Hepatocyte (in vitro differentiated cells): Measurements from ENCODE around the gene PHLDA1. TPM values are rescaled to one million over a fixed set of nuclear protein-coding genes. Genes with fewer than 3 reads are reported as not detected.

Experiments
- DNase-seq: peaks from one replicate; pipeline ENCODE4 v3.0.0-alpha.2; 2016; ENCODE audit warnings: low spot score
- H2AFZ ChIP-seq: fragments of 200-600 bp; sonication (generic); 2 replicates; pipeline ENCODE4 v1.6.0; 2016; ENCODE audit warnings: antibody characterized with exemption, mild to moderate bottlenecking
- H3K27ac ChIP-seq: fragments of 200-600 bp; sonication (generic); 2 replicates; pipeline ENCODE4 v1.5.1; 2016; ENCODE audit warnings: mild to moderate bottlenecking
- H3K27me3 ChIP-seq: fragments of 200-600 bp; sonication (generic); 2 replicates; pipeline ENCODE4 v1.6.1; 2016
- H3K36me3 ChIP-seq: fragments of 200-600 bp; sonication (generic); replicated peaks from 2 replicates; pipeline ENCODE4 v1.5.1; 2016; ENCODE audit warnings: low read depth; ENCODE audit not compliant: insufficient read depth
- H3K4me1 ChIP-seq: fragments of 200-600 bp; sonication (generic); 2 replicates; pipeline ENCODE4 v1.5.1; 2016; ENCODE audit warnings: mild to moderate bottlenecking, moderate library complexity; ENCODE audit not compliant: insufficient read depth
- H3K4me2 ChIP-seq: fragments of 200-600 bp; sonication (generic); 2 replicates; pipeline ENCODE4 v1.6.0; 2016
- H3K4me3 ChIP-seq: fragments of 200-600 bp; sonication (generic); 2 replicates; pipeline ENCODE4 v1.5.1; 2016; ENCODE audit warnings: mild to moderate bottlenecking
- H3K79me2 ChIP-seq: fragments of 200-600 bp; sonication (generic); 2 replicates; pipeline ENCODE4 v1.6.0; 2017; ENCODE audit warnings: mild to moderate bottlenecking
- H3K9me2 ChIP-seq: fragments of 200-600 bp; sonication (generic); replicated peaks from 2 replicates; pipeline ENCODE4 v1.6.0; 2017; ENCODE audit warnings: mild to moderate bottlenecking; ENCODE audit not compliant: insufficient read depth
- H3K9me3 ChIP-seq: fragments of 200-600 bp; sonication (generic); 2 replicates; pipeline ENCODE4 v1.5.1; 2016; ENCODE audit warnings: low read depth, mild to moderate bottlenecking
- H4K20me1 ChIP-seq: fragments of 200-600 bp; sonication (generic); 2 replicates; pipeline ENCODE4 v1.6.0; 2016; ENCODE audit warnings: mild to moderate bottlenecking; ENCODE audit not compliant: insufficient read depth, poor library complexity, severe bottlenecking
- CTCF ChIP-seq: fragments of 200-600 bp; sonication (generic); IDR thresholded peaks from 2 replicates; pipeline ENCODE4 v1.5.1; 2016; ENCODE audit warnings: antibody characterized with exemption, mild to moderate bottlenecking; ENCODE audit not compliant: poor library complexity
- EZH2 ChIP-seq: fragments of 200-600 bp; sonication (generic); IDR thresholded peaks from 2 replicates; pipeline ENCODE4 v1.6.1; 2016; ENCODE audit warnings: antibody characterized with exemption, mild to moderate bottlenecking, borderline replicate concordance
- EZH2phosphoT487 ChIP-seq: fragments of 200-600 bp; sonication (generic); IDR thresholded peaks from one replicate; pipeline ENCODE4 v1.6.1; 2018; ENCODE audit warnings: antibody characterized with exemption, mild to moderate bottlenecking, low read depth, moderate library complexity; ENCODE audit not compliant: unreplicated experiment, severe bottlenecking
- WGBS: methylation state at CpG from one replicate; pipeline ENCODE4 v1.1.6; 2016; ENCODE audit warnings: low lambda C conversion rate; ENCODE audit errors: missing lambda C conversion rate; 5-methylcytosine and 5-hydroxymethylcytosine counted together
- polyA plus RNA-seq: library from polyadenylated mRNA; unstranded; fragments of >200 nt; fragmentation: Nextera tagmentation; extraction: Ambion mirVana; gene quantifications from 2 replicates; pipeline ENCODE4 v1.2.1, GENCODE V29; 2016
- total RNA-seq: library from RNA; depleted of rRNA; stranded (reverse); fragments of >200 nt; gene quantifications from 2 replicates; pipeline ENCODE4 v1.2.3, GENCODE V29; 2014

PHLDA1 gene
- total and polyA plus RNA-seq, 2 experiments from 2014 or later: 29.9 to 50.8 TPM

GRCh38 chr12:75998292-75999063 is 33.1 kb downstream of the PHLDA1 start:
- Histone ChIP-seq H3K36me3 (no peaks in the 10 kb centered on the region), H3K4me3 (no peak overlapping the region), H3K27me3 (no peaks in the 10 kb centered on the region), H3K4me1 (no peaks in the 10 kb centered on the region), H3K27ac (no peak overlapping the region), H3K79me2 (no peaks in the 10 kb centered on the region), H4K20me1 (no peaks in the 10 kb centered on the region), H3K9me3 (no peaks in the 10 kb centered on the region), H3K4me2 (no peak overlapping the region), H2AFZ (no peak overlapping the region), H3K9me2 (no peaks in the 10 kb centered on the region)
- WGBS: 70% methylated on average over 4 of the region's 4 CpGs
- DNase-seq: no peak
- TF ChIP-seq EZH2: no peak
- no peak for TF ChIP-seq EZH2phosphoT487
- TF ChIP-seq CTCF: no peak

GRCh38 chr12:75997658-75998057 is 33.9 kb downstream of the PHLDA1 start:
- H3K9me3 ChIP-seq: no peaks in the 10 kb centered on the region
- H3K9me2 ChIP-seq: no peaks in the 10 kb centered on the region
- H3K27ac ChIP-seq: no peak overlapping the region
- H3K79me2 ChIP-seq: no peaks in the 10 kb centered on the region
- H3K36me3 ChIP-seq: no peaks in the 10 kb centered on the region
- no peak overlapping the region for H3K4me2 ChIP-seq
- no peak for TF ChIP-seq CTCF
- TF ChIP-seq EZH2phosphoT487: no peak
- TF ChIP-seq EZH2: no peak
- no peaks in the 10 kb centered on the region for H3K27me3 ChIP-seq
- no peak for DNase-seq
- no peak overlapping the region for H3K4me3 ChIP-seq
- no peaks in the 10 kb centered on the region for H3K4me1 ChIP-seq
- WGBS: 94% methylated on average over 3 of the region's 3 CpGs
- H4K20me1 ChIP-seq: no peaks in the 10 kb centered on the region
- H2AFZ ChIP-seq: no peak overlapping the region

- Histone ChIP-seq H3K9me3 (no peaks in the 10 kb centered on the region), H4K20me1 (no peaks in the 10 kb centered on the region), H3K27me3 (no peaks in the 10 kb centered on the region), H3K36me3 (no peaks in the 10 kb centered on the region), H3K79me2 (no peaks in the 10 kb centered on the region), H2AFZ (no peak overlapping the region), H3K27ac (no peak overlapping the region), H3K4me1 (no peaks in the 10 kb centered on the region), H3K4me3 (no peak overlapping the region), H3K4me2 (no peak overlapping the region), H3K9me2 (no peaks in the 10 kb centered on the region)
- WGBS: 27% methylated on average over 1 of the region's 1 CpG
- TF ChIP-seq EZH2phosphoT487: no peak
- no peak for TF ChIP-seq CTCF
- no peak for TF ChIP-seq EZH2
- no peak for DNase-seq
These were observed 34.6 kb downstream of the PHLDA1 start for GRCh38 chr12:75996861-75997447.
